Activated T-cell treated with anti-CD3 and anti-CD28 coated beads for 48 hours (primary cell): ENCODE measurements around the gene CCL11.

ENCODE experiments used
- DNase-seq: peaks from one replicate; pipeline ENCODE4 v3.0.0-alpha.2; 2020; ENCODE audit warnings: low read depth

The CCL11 gene

GRCh38 chr17:34257299-34257985, 28.1 kb upstream of the CCL11 start:
- DNase-seq, result no peak

GRCh38 chr17:34257986-34258326, 27.6 kb upstream of the CCL11 start:
- DNase-seq, result no peak

GRCh38 chr17:34259146-34259545, 26.4 kb upstream of the CCL11 start:
- DNase-seq, result no peak

GRCh38 chr17:34260861-34261260, 24.7 kb upstream of the CCL11 start:
- no peak for DNase-seq

- no peak for DNase-seq
These were observed 23.8 kb upstream of the CCL11 start for GRCh38 chr17:34261568-34262337.

- DNase-seq, result no peak
These were observed 19.8 kb upstream of the CCL11 start for GRCh38 chr17:34265711-34266110.

GRCh38 chr17:34269969-34270368, 15.6 kb upstream of the CCL11 start, which contains the start of gene CCL7:
Gene CCL7, plus strand, starts transcription at chr17:34270221. Its CDS starts 70 bp downstream, at chr17:34270291.
- no peak for DNase-seq

- no peak for DNase-seq
These were observed 9.7 kb upstream of the CCL11 start for GRCh38 chr17:34275881-34276280.

- DNase-seq, result no peak
These were observed 8.7 kb upstream of the CCL11 start for GRCh38 chr17:34276826-34277225.

GRCh38 chr17:34283571-34283970, 2.0 kb upstream of the CCL11 start:
- DNase-seq, result no peak

GRCh38 chr17:34287875-34288274, 2.3 kb downstream of the CCL11 start:
- DNase-seq, result no peak

GRCh38 chr17:34290586-34290985, 5.0 kb downstream of the CCL11 start:
- DNase-seq, result no peak

- DNase-seq, result no peak
These were observed 6.3 kb downstream of the CCL11 start for GRCh38 chr17:34291721-34292348.

GRCh38 chr17:34299027-34299426, 13.5 kb downstream of the CCL11 start:
- DNase-seq, result no peak

- DNase-seq, result no peak
These were observed 14.5 kb downstream of the CCL11 start for GRCh38 chr17:34299956-34300577.

GRCh38 chr17:34300652-34301370, 15.3 kb downstream of the CCL11 start:
- no peak for DNase-seq

- no peak for DNase-seq
These were observed 16.4 kb downstream of the CCL11 start for GRCh38 chr17:34301986-34302385.

GRCh38 chr17:34302636-34303035, 17.1 kb downstream of the CCL11 start:
- DNase-seq, result no peak

GRCh38 chr17:34303606-34304005, 18.1 kb downstream of the CCL11 start:
- DNase-seq, result no peak

GRCh38 chr17:34305061-34305460, 19.5 kb downstream of the CCL11 start:
- DNase-seq, result no peak

GRCh38 chr17:34305606-34306005, 20.1 kb downstream of the CCL11 start:
- DNase-seq, result no peak

GRCh38 chr17:34306466-34306865, 20.9 kb downstream of the CCL11 start:
- no peak for DNase-seq
